ENCODE data around the gene HLA-A.

DNA sequence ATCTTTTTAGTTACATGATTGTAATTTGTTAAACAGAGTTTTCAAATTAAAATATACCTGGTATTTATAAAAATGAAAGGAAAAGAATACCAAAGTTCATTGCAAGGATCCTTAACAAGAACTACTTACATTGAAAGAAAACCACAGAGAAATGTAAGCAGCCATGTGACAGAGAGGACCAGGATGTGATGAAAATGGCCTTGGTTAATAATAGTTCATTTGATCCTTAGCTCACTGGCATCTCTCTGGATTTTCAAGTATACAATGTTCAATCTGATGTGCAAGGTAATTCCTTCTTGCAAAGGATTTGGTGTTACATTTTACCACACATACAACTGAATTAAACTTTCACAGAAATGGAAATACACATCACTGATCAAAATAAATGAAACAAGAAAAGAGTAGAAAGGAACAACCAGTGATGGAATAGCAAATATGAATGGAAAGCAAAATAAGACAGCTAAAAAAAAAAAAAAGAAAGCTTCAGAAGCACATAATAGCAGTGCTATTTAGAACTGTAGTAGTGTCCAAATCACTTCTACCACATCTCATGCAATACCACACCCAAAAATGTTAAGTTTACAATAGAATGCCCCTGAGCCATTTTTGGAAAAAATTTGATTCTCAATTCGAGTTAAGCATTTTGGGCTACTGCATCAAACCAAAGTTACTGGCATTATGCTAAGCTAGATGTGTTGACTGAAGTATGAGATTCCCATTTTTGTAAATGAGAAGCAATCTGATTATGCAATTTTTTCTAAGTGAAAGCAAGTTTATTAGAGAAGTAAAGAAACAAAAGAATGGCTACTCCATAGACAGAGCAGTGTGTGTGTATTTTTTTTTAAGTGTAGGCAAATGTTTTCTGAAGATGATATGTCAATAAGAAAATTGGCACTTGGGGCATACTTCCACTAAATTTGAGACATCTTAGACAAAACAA, 22.6 kb upstream of the HLA-A start:
- TF ChIP-seq POLR2A (IDR thresholded peaks at IDR 0.05; ENCODE audit: extremely low read depth, insufficient read length), result no peak
- TF ChIP-seq CTCF (IDR thresholded peaks at IDR 0.05; ENCODE audit: low read depth, low read length), result no peak
- TF ChIP-seq MYC (IDR thresholded peaks at IDR 0.05; ENCODE audit: low read depth, low read length), result no peak
